ENCODE data around the gene NUDCD2.

Gene NUDCD2

GRCh38 chr5:163459819-163460561, at the start of gene NUDCD2:
Gene NUDCD2 (minus strand): TSS chr5:163460102. CDS start chr5:163460050, 52 bp downstream.
- in situ Hi-C loops (cut with HindIII; ENCODE audit: low sequenced_read_pairs): no loop called here

GRCh38 chr5:163509291-163509951, 49.5 kb upstream of the NUDCD2 start:
- in situ Hi-C loops (cut with HindIII; ENCODE audit: low sequenced_read_pairs): no loop called here

GRCh38 chr5:163508753-163509152, 48.9 kb upstream of the NUDCD2 start:
- in situ Hi-C loops (cut with HindIII; ENCODE audit: low sequenced_read_pairs): no loop called here

GRCh38 chr5:163506726-163507125, 46.8 kb upstream of the NUDCD2 start:
- in situ Hi-C loops (cut with HindIII; ENCODE audit: low sequenced_read_pairs): no loop called here

GRCh38 chr5:163506095-163506457, 46.2 kb upstream of the NUDCD2 start:
- in situ Hi-C loops (cut with HindIII; ENCODE audit: low sequenced_read_pairs): no loop called here

- in situ Hi-C loops (cut with HindIII; ENCODE audit: low sequenced_read_pairs): no loop called here
Measured at GRCh38 chr5:163505368-163506094, 45.6 kb upstream of the NUDCD2 start, which contains the start of gene MAT2B. Gene MAT2B (plus strand): TSS chr5:163505619. CDS start chr5:163505687, 68 bp downstream.

GRCh38 chr5:163505049-163505367, 45.1 kb upstream of the NUDCD2 start:
- in situ Hi-C loops (cut with HindIII; ENCODE audit: low sequenced_read_pairs): no loop called here

GRCh38 chr5:163504079-163504931, 44.4 kb upstream of the NUDCD2 start:
- in situ Hi-C loops (cut with HindIII; ENCODE audit: low sequenced_read_pairs): no loop called here

GRCh38 chr5:163503106-163504078, 43.5 kb upstream of the NUDCD2 start:
- in situ Hi-C loops (cut with HindIII; ENCODE audit: low sequenced_read_pairs): no loop called here

- in situ Hi-C loops (cut with HindIII; ENCODE audit: low sequenced_read_pairs): no loop called here
Measured at GRCh38 chr5:163502521-163502920, 42.6 kb upstream of the NUDCD2 start.

- in situ Hi-C loops (cut with HindIII; ENCODE audit: low sequenced_read_pairs): no loop called here
Measured at GRCh38 chr5:163498886-163499285, 39.0 kb upstream of the NUDCD2 start.

- in situ Hi-C loops (cut with HindIII; ENCODE audit: low sequenced_read_pairs): no loop called here
Measured at GRCh38 chr5:163497315-163497714, 37.4 kb upstream of the NUDCD2 start.

GRCh38 chr5:163496286-163496685, 36.4 kb upstream of the NUDCD2 start:
- in situ Hi-C loops (cut with HindIII; ENCODE audit: low sequenced_read_pairs): no loop called here

GRCh38 chr5:163489745-163490075, 29.8 kb upstream of the NUDCD2 start:
- in situ Hi-C loops (cut with HindIII; ENCODE audit: low sequenced_read_pairs): no loop called here

GRCh38 chr5:163489055-163489744, 29.3 kb upstream of the NUDCD2 start:
- in situ Hi-C loops (cut with HindIII; ENCODE audit: low sequenced_read_pairs): no loop called here

GRCh38 chr5:163478982-163479271, 19.0 kb upstream of the NUDCD2 start:
- in situ Hi-C loops (cut with HindIII; ENCODE audit: low sequenced_read_pairs): no loop called here

GRCh38 chr5:163478126-163478981, 18.5 kb upstream of the NUDCD2 start:
- in situ Hi-C loops (cut with HindIII; ENCODE audit: low sequenced_read_pairs): no loop called here

GRCh38 chr5:163475411-163475810, 15.5 kb upstream of the NUDCD2 start:
- in situ Hi-C loops (cut with HindIII; ENCODE audit: low sequenced_read_pairs): no loop called here

All from DLD1 (cell line).